Endodermal cell (in vitro differentiated cells): ENCODE results near the gene KRTAP4-6. TPM values are rescaled to one million over a fixed set of nuclear protein-coding genes. Genes with fewer than 3 reads are reported as not detected.
"Not testable (repeated sequence)": the region's sequence is repeated elsewhere in the genome, so short reads cannot be mapped to it uniquely, and the experiment has no call there.

ENCODE experiments used
- DNase-seq: peaks from one replicate; pipeline ENCODE4 v3.0.0-alpha.2; 2017
- H3K27ac ChIP-seq: 2 replicates; pipeline ENCODE4 v1.5.1; 2013; ENCODE audit warnings: mild to moderate bottlenecking, low read depth, low read length, moderate library complexity
- H3K27me3 ChIP-seq: 2 replicates; pipeline ENCODE4 v1.6.1; 2013; ENCODE audit warnings: mild to moderate bottlenecking, low read length, moderate library complexity; ENCODE audit not compliant: insufficient read depth, control insufficient read depth, poor library complexity, severe bottlenecking
- H3K36me3 ChIP-seq: 2 replicates; pipeline ENCODE4 v1.7.0; 2013; ENCODE audit warnings: mild to moderate bottlenecking, low read length, moderate library complexity; ENCODE audit not compliant: control insufficient read depth, insufficient read depth
- H3K4me1 ChIP-seq: one replicate; pipeline ENCODE4 v1.7.0; 2013; ENCODE audit warnings: low read length; ENCODE audit not compliant: control insufficient read depth, insufficient read depth
- H3K4me3 ChIP-seq: 2 replicates; pipeline ENCODE4 v1.5.1; 2013; ENCODE audit warnings: mild to moderate bottlenecking, low read length, moderate library complexity
- H3K9ac ChIP-seq: 2 replicates; pipeline ENCODE4 v1.6.1; 2013; ENCODE audit warnings: mild to moderate bottlenecking, low read length, moderate library complexity; ENCODE audit not compliant: poor library complexity, severe bottlenecking; ENCODE audit errors: extremely low read depth
- H3K9me3 ChIP-seq: 2 replicates; pipeline ENCODE4 v1.6.1; 2013; ENCODE audit warnings: mild to moderate bottlenecking, low read length, moderate library complexity; ENCODE audit not compliant: control insufficient read depth
- H3K27ac Mint-ChIP-seq: 2 replicates; pipeline ENCODE4 v1.8.0; 2020; ENCODE audit warnings: mixed read lengths
- H3K27me3 Mint-ChIP-seq: 2 replicates; pipeline ENCODE4 v1.8.0; 2021; ENCODE audit warnings: mild to moderate bottlenecking, mixed read lengths; ENCODE audit not compliant: insufficient read depth
- H3K36me3 Mint-ChIP-seq: 2 replicates; pipeline ENCODE4 v1.8.0; 2020; ENCODE audit warnings: low read depth, mixed read lengths
- H3K4me1 Mint-ChIP-seq: 2 replicates; pipeline ENCODE4 v1.8.0; 2020; ENCODE audit warnings: mixed read lengths
- H3K4me3 Mint-ChIP-seq: 2 replicates; pipeline ENCODE4 v1.8.0; 2020; ENCODE audit warnings: mild to moderate bottlenecking, moderate library complexity, mixed read lengths
- H3K9me3 Mint-ChIP-seq: 2 replicates; pipeline ENCODE4 v1.8.0; 2020; ENCODE audit warnings: mild to moderate bottlenecking, mixed read lengths
- WGBS, 2 experiments: methylation state at CpG; one replicate each; pipeline versions ENCODE4 v1.1.5 to v1.1.7; 2013; ENCODE audit warnings: missing lambda C conversion rate in 2 of 2, mixed read lengths in 1 of 2; ENCODE audit not compliant: insufficient coverage in 1 of 2, insufficient read length in 1 of 2; 5-methylcytosine and 5-hydroxymethylcytosine counted together
- total RNA-seq, 2 donors: library from RNA; stranded (reverse); fragmentation: NEBNext Ultra II Directional in 1 of 2; extraction: Animal tissue kit (Norgen Biotek cat#: 25700) in 1 of 2; gene quantifications; 2 replicates in 1 of 2; 3 replicates in 1 of 2; pipeline ENCODE4 v1.2.1, GENCODE V29; 2021
- TF ChIP-seq, protein P1 (sequence below): fragments of 200-600 bp; sonication (generic); conservative IDR thresholded peaks from 2 replicates; pipeline ENCODE4 v1.5.0; 2021; ENCODE audit warnings: antibody characterized with exemption, mild to moderate bottlenecking

KRTAP4-6 gene
- total RNA-seq, 2 donors from 2014 or later: not detected

DNA sequence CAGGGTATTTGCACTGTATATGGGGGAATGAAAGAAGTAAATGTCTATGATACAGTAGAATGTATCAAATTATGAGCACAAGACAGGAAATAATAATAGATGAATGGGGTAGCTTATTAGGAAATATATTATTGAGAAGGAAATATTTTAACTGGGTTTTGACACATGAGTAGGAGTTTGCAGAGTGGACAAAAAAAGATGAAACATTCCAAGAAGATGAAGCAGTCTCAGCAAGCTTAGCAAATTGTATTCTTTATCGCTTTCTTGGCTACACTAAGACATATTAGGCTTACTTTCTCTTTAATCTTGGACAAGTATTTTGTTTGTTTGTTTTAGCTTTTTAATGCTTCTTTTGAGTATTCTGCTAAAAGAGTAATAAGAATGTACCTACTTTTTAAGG is 36.4 kb downstream of the KRTAP4-6 start:
- Mint-ChIP-seq H3K4me3 (no peak overlapping the region), H3K27me3 (peaks cover 2% of the 10 kb centered on the region), H3K4me1 (peaks cover 9% of the 10 kb centered on the region), H3K27ac (no peak overlapping the region), H3K9me3 (peaks cover 3% of the 10 kb centered on the region), H3K36me3 (no peaks in the 10 kb centered on the region)
- H3K36me3 ChIP-seq: no peaks in the 10 kb centered on the region
- no peak overlapping the region for H3K4me3 ChIP-seq
- no peaks in the 10 kb centered on the region for H3K4me1 ChIP-seq
- WGBS, 2 experiments: no CpG with 5 or more reads among the region's 1 CpG
- no peak overlapping the region for H3K27ac ChIP-seq
- no peaks in the 10 kb centered on the region for H3K9me3 ChIP-seq
- no peak for DNase-seq
- H3K9ac ChIP-seq: no peak overlapping the region
- H3K27me3 ChIP-seq: no peaks in the 10 kb centered on the region
- TF ChIP-seq, protein P1, sequence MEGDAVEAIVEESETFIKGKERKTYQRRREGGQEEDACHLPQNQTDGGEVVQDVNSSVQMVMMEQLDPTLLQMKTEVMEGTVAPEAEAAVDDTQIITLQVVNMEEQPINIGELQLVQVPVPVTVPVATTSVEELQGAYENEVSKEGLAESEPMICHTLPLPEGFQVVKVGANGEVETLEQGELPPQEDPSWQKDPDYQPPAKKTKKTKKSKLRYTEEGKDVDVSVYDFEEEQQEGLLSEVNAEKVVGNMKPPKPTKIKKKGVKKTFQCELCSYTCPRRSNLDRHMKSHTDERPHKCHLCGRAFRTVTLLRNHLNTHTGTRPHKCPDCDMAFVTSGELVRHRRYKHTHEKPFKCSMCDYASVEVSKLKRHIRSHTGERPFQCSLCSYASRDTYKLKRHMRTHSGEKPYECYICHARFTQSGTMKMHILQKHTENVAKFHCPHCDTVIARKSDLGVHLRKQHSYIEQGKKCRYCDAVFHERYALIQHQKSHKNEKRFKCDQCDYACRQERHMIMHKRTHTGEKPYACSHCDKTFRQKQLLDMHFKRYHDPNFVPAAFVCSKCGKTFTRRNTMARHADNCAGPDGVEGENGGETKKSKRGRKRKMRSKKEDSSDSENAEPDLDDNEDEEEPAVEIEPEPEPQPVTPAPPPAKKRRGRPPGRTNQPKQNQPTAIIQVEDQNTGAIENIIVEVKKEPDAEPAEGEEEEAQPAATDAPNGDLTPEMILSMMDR: no peak

DNA sequence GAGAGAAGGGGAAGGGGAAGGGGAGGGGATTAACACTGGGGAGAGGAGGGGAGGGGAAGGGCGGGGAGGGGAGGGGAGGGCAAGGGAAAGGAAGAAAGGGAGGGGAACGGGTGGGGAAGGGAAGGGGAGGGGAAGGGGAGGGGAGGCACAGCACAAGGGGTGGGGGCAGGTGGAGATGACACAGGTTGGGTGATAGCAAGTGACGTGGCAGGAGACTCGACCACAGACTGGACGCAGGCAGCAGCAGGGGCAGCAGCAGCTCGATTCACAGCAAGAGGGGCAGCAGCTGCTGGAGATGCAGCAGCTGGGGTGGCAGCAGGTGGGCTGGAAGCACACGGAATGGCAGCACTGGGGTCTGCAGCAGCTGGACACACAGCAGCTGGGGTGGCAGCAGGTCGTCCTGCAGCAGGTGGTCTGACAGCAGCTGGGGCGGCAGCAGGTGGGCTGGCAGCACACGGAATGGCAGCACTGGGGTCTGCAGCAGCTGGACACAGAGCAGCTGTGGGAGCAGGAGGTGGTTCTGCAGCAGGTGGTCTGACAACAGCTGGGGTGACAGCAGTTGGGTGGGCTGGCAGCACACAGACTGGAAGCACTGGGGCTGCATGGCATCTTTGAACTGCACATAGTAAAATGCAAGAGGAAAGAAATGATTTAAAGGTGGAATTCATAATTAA is 38.6 kb downstream of the KRTAP4-6 start, which contains the start of gene KRTAP4-16:
TSS of gene KRTAP4-16 (minus strand) at position 624 of the 674 bp plus-strand sequence. CDS start at position 624, 0 bp downstream.
- 72 to 74% methylated on average over 6 to 8 of the region's 10 CpGs for WGBS, 2 experiments
- no peak within 1 kb of the TSS for H3K4me3 ChIP-seq
- H3K27ac Mint-ChIP-seq: no peak within 1 kb of the TSS
- H3K27me3 ChIP-seq: no peaks in the 10 kb centered on the region
- H3K27ac ChIP-seq: no peak within 1 kb of the TSS
- no peak within 1 kb of the TSS for H3K9ac ChIP-seq
- H3K36me3 Mint-ChIP-seq: no peaks in the 10 kb centered on the region
- DNase-seq: no peak
- no peaks in the 10 kb centered on the region for H3K9me3 ChIP-seq
- no peaks in the 10 kb centered on the region for H3K36me3 ChIP-seq
- no peaks in the 10 kb centered on the region for H3K9me3 Mint-ChIP-seq
- no peaks in the 10 kb centered on the region for H3K4me1 Mint-ChIP-seq
- no peak within 1 kb of the TSS for H3K4me3 Mint-ChIP-seq
- TF ChIP-seq, protein P1: no peak
- H3K27me3 Mint-ChIP-seq: peaks cover 4% of the 10 kb centered on the region
- H3K4me1 ChIP-seq: no peaks in the 10 kb centered on the region

DNA sequence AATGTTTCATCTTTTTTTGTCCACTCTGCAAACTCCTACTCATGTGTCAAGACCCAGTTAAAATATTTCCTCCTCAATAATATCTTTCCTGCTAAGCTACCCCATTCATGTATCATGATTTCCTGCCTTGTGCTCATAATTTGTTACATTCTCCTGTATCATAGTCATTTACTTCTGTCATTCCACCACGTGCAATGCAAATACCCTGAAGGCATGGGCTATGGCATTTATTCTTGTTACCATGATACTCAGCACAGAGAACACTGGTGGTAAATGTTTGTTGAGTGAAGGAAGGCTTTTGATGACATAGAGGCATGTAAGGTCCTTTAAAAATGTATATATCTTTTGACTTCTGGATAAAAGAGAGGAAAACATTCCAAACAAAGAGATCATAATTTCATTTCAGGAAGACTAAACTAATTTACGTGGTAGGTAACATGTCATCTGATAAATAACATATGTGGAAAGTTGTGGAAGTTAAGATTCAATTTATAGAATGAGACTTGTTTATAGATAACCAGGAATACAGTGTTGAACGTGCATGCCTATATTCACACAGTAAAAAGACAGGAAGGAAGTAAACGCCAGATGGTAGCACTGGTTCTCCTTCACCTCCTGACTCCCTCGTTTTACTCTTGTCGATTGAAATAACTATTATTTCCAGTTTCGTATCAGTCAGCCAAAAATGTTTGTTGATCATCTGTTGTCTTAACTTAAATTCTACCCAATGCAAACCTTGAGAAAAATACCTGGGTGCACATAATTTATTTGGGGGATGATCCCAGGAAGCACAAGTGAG is 40.5 kb downstream of the KRTAP4-6 start:
- not testable (repeated sequence) for H3K9ac ChIP-seq, H3K36me3 Mint-ChIP-seq, H3K36me3 ChIP-seq, H3K4me3 ChIP-seq, H3K9me3 ChIP-seq, H3K9me3 Mint-ChIP-seq, H3K27ac ChIP-seq, H3K4me3 Mint-ChIP-seq, DNase-seq, H3K4me1 Mint-ChIP-seq, H3K4me1 ChIP-seq, H3K27me3 Mint-ChIP-seq, H3K27ac Mint-ChIP-seq, H3K27me3 ChIP-seq
- 90 to 95% methylated on average over 5 to 7 of the region's 7 CpGs for WGBS, 2 experiments
